Measurements from ENCODE around the gene MZT2B. TPM values are rescaled to one million over a fixed set of nuclear protein-coding genes. Genes with fewer than 3 reads are reported as not detected.
"Not testable (repeated sequence)": the region's sequence is repeated elsewhere in the genome, so short reads cannot be mapped to it uniquely, and the experiment has no call there.

MZT2B gene
- polyA plus RNA-seq, 3 donors, result 28.8 to 66.8 (median 64.9) TPM

DNA sequence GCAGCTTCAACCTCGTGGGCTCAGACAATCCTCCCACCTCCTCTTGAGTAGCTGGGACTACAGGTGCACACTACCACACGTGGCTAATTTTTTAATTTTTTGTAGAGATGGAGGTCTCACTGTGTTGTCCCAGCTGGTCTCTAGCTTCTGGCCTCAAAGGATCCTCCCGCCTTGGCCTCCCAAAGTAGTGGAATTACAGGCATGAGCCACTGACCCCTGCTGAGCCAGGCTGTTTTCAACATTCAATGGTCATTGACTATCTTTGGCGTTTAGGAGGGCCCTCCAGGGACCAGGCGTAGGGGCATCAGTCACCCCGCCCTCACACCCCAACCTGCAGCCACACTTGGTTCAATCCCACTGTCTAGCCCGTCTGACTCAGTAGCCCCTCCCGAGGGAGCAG lies 5.2 kb downstream of the MZT2B start:
- intact Hi-C loops (cut with micrococcal nuclease), result loop anchor here in 1 of 2 donors (10.0 kb wide), 1 partner anchor 312 kb away; no protein-coding TSS in a partner anchor
- TF ChIP-seq, protein P1, sequence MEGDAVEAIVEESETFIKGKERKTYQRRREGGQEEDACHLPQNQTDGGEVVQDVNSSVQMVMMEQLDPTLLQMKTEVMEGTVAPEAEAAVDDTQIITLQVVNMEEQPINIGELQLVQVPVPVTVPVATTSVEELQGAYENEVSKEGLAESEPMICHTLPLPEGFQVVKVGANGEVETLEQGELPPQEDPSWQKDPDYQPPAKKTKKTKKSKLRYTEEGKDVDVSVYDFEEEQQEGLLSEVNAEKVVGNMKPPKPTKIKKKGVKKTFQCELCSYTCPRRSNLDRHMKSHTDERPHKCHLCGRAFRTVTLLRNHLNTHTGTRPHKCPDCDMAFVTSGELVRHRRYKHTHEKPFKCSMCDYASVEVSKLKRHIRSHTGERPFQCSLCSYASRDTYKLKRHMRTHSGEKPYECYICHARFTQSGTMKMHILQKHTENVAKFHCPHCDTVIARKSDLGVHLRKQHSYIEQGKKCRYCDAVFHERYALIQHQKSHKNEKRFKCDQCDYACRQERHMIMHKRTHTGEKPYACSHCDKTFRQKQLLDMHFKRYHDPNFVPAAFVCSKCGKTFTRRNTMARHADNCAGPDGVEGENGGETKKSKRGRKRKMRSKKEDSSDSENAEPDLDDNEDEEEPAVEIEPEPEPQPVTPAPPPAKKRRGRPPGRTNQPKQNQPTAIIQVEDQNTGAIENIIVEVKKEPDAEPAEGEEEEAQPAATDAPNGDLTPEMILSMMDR (IDR thresholded peaks at IDR 0.05), result no peak
- Mint-ChIP-seq H3K27ac (peak overlapping the region in 1 of 7 donors; percentile 36), H3K36me3 (peaks cover 5 to 40% of the 10 kb centered on the region in 2 donors), H3K9me3 (no peaks in the 10 kb centered on the region), H3K4me3 (no peak overlapping the region), H3K27me3 (ENCODE audit: low read depth in 3 of 3) (peaks cover 0 to 1% (median 0%) of the 10 kb centered on the region in 3 donors), H3K4me1 (peaks cover 12% of the 10 kb centered on the region)
- 100% methylated on average over 2 of the region's 8 CpGs for WGBS (ENCODE audit: insufficient coverage)
- Histone ChIP-seq H3K27me3 (ENCODE audit: control insufficient read depth in 2 of 2, insufficient read depth in 2 of 2, low read length in 2 of 2) (no peaks in the 10 kb centered on the region), H4K20me1 (ENCODE audit: insufficient read depth, low read length) (no peaks in the 10 kb centered on the region), H3K9me3 (replicated peaks in 1 of 2; ENCODE audit: control insufficient read depth in 1 of 2, insufficient read depth in 1 of 2, low read length in 2 of 2) (no peaks in the 10 kb centered on the region), H3K36me3 (replicated peaks in 1 of 2; ENCODE audit: control insufficient read depth in 1 of 2, insufficient read depth in 2 of 2, low read length in 2 of 2) (peaks cover 0 to 3% of the 10 kb centered on the region in 2 donors), H3K4me3 (replicated peaks in 1 of 3; ENCODE audit: low read depth in 2 of 3, low read length in 3 of 3) (no peak overlapping the region), H3K4me1 (ENCODE audit: control insufficient read depth in 1 of 2, insufficient read depth in 2 of 2, low read length in 2 of 2) (peaks cover 8 to 14% of the 10 kb centered on the region in 2 donors), H2AFZ (ENCODE audit: insufficient read depth, low read depth, low read length, poor library complexity, severe bottlenecking) (no peak overlapping the region), H3K4me2 (replicated peaks; ENCODE audit: extremely low read depth, low read length, poor library complexity, severe bottlenecking) (no peak overlapping the region), H3K27ac (ENCODE audit: low read depth in 1 of 2, low read length in 2 of 2) (no peak overlapping the region), H3K79me2 (ENCODE audit: insufficient read depth, low read length) (peaks cover 27% of the 10 kb centered on the region), H3K9ac (ENCODE audit: insufficient read depth, low read length, poor library complexity, severe bottlenecking) (no peak overlapping the region)
- DNase-seq, result no peak

DNA sequence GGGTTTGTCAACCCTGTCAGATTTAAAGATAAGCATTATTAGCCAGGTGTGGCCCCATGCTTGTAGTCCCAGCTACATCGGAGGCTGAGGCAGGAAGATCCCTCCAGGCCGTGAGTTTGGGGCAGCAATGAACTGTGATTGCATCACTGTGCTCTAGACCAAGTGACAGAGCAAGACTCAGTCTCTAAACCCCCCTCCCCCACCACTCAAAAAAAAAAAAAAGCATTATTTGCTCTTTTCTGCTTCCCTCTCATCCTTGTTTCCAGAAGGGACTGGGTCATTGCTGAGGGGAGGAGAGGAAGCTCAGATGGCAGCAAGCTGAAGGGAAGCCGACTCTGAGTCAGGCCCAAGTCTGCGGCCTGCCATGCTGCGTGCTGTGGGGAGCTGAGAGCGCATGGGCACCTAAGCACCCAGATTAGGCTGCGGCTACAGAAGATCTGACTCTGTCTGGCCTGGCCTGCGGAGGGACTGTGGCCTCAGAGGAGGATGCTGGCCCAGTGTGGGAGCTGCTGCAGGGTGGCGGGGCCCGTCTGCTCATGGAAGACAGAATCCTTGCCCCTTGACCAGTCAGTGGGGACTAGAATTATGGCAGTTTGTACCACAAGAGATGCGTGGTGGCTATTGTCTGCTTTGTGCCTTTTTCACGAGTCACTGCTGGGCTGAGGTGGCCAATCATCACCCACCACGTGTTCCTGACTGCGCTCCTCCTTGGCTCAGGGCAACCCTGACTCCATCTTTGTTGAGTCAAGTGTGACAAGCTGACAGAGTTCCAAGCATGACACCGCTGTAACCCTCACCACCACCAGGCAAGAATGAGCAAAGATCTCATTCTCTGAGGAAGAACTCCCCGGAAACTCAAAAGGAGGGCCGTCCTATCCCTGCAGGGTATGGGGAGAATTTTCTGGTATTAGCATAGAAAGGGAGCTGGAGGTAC lies 6.1 kb downstream of the MZT2B start:
- not testable (repeated sequence) for H3K27me3 ChIP-seq (ENCODE audit: control insufficient read depth in 2 of 2, insufficient read depth in 2 of 2, low read length in 2 of 2); H3K4me2 ChIP-seq (replicated peaks; ENCODE audit: extremely low read depth, low read length, poor library complexity, severe bottlenecking); H4K20me1 ChIP-seq (ENCODE audit: insufficient read depth, low read length); H3K27ac ChIP-seq (ENCODE audit: low read depth in 1 of 2, low read length in 2 of 2); H3K4me3 Mint-ChIP-seq; H2AFZ ChIP-seq (ENCODE audit: insufficient read depth, low read depth, low read length, poor library complexity, severe bottlenecking); H3K4me1 ChIP-seq (ENCODE audit: control insufficient read depth in 1 of 2, insufficient read depth in 2 of 2, low read length in 2 of 2); H3K4me3 ChIP-seq (replicated peaks in 1 of 3; ENCODE audit: low read depth in 2 of 3, low read length in 3 of 3); H3K9me3 ChIP-seq (replicated peaks in 1 of 2; ENCODE audit: control insufficient read depth in 1 of 2, insufficient read depth in 1 of 2, low read length in 2 of 2); H3K36me3 ChIP-seq (replicated peaks in 1 of 2; ENCODE audit: control insufficient read depth in 1 of 2, insufficient read depth in 2 of 2, low read length in 2 of 2); H3K9ac ChIP-seq (ENCODE audit: insufficient read depth, low read length, poor library complexity, severe bottlenecking); H3K9me3 Mint-ChIP-seq; H3K27me3 Mint-ChIP-seq (ENCODE audit: low read depth in 3 of 3); H3K4me1 Mint-ChIP-seq; DNase-seq
- Mint-ChIP-seq H3K36me3 (peaks cover 5 to 40% of the 10 kb centered on the region in 2 donors), H3K27ac (peak overlapping the region in 2 of 7 donors; percentile 35 to 61)
- 85% methylated on average over 12 of the region's 17 CpGs for whole genome bisulfite sequencing (ENCODE audit: insufficient coverage)
- intact Hi-C loops (cut with micrococcal nuclease), result loop anchor here in 1 of 2 donors (10.0 kb wide), 1 partner anchor 313 kb away; no protein-coding TSS in a partner anchor
- peaks cover 22% of the 10 kb centered on the region for H3K79me2 ChIP-seq (ENCODE audit: insufficient read depth, low read length)

DNA sequence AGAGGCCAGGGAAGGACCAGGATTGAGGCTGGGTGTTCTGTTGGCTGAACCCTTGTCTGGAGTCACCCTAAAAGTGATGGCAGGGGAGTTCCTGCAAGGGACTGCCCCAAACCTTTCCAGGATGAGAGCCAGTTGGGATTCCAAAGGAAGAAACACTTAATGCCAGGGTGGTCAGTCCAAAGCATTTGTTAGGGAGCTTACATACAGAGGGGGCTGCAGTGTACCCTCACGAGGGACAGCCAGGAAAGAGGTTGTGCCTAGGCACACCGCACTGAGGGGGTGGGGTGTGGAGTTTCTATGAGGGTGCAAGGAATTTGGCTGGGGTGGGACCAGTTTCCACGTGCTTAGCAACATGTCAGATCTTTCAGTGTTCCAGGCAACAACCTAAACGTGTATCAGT lies 6.9 kb downstream of the MZT2B start:
- peaks cover 5 to 40% of the 10 kb centered on the region in 2 donors for H3K36me3 Mint-ChIP-seq
- not testable (repeated sequence) for H3K9me3 Mint-ChIP-seq; H3K27me3 ChIP-seq (ENCODE audit: control insufficient read depth in 2 of 2, insufficient read depth in 2 of 2, low read length in 2 of 2); H3K27ac Mint-ChIP-seq; H3K27ac ChIP-seq (ENCODE audit: low read depth in 1 of 2, low read length in 2 of 2); H4K20me1 ChIP-seq (ENCODE audit: insufficient read depth, low read length); H3K4me3 Mint-ChIP-seq; H3K4me3 ChIP-seq (replicated peaks in 1 of 3; ENCODE audit: low read depth in 2 of 3, low read length in 3 of 3); H3K36me3 ChIP-seq (replicated peaks in 1 of 2; ENCODE audit: control insufficient read depth in 1 of 2, insufficient read depth in 2 of 2, low read length in 2 of 2); H3K4me2 ChIP-seq (replicated peaks; ENCODE audit: extremely low read depth, low read length, poor library complexity, severe bottlenecking); DNase-seq; H3K9ac ChIP-seq (ENCODE audit: insufficient read depth, low read length, poor library complexity, severe bottlenecking); H3K4me1 ChIP-seq (ENCODE audit: control insufficient read depth in 1 of 2, insufficient read depth in 2 of 2, low read length in 2 of 2); H2AFZ ChIP-seq (ENCODE audit: insufficient read depth, low read depth, low read length, poor library complexity, severe bottlenecking); H3K4me1 Mint-ChIP-seq; H3K9me3 ChIP-seq (replicated peaks in 1 of 2; ENCODE audit: control insufficient read depth in 1 of 2, insufficient read depth in 1 of 2, low read length in 2 of 2); H3K27me3 Mint-ChIP-seq (ENCODE audit: low read depth in 3 of 3)
- intact Hi-C loops (cut with micrococcal nuclease), result loop anchor here in 1 of 2 donors (10.0 kb wide), 1 partner anchor 314 kb away; no protein-coding TSS in a partner anchor
- peaks cover 14% of the 10 kb centered on the region for H3K79me2 ChIP-seq (ENCODE audit: insufficient read depth, low read length)
- no CpG with 5 or more reads among the region's 4 CpGs for WGBS (ENCODE audit: insufficient coverage)

All from CD14-positive monocyte (primary cell).